ENCODE results near the gene TBC1D14. TPM values are rescaled to one million over a fixed set of nuclear protein-coding genes. Genes with fewer than 3 reads are reported as not detected.

Gene TBC1D14
- total RNA-seq, 4 donors from 2014 or later, result 54.7 to 101 (median 73.3) TPM

DNA sequence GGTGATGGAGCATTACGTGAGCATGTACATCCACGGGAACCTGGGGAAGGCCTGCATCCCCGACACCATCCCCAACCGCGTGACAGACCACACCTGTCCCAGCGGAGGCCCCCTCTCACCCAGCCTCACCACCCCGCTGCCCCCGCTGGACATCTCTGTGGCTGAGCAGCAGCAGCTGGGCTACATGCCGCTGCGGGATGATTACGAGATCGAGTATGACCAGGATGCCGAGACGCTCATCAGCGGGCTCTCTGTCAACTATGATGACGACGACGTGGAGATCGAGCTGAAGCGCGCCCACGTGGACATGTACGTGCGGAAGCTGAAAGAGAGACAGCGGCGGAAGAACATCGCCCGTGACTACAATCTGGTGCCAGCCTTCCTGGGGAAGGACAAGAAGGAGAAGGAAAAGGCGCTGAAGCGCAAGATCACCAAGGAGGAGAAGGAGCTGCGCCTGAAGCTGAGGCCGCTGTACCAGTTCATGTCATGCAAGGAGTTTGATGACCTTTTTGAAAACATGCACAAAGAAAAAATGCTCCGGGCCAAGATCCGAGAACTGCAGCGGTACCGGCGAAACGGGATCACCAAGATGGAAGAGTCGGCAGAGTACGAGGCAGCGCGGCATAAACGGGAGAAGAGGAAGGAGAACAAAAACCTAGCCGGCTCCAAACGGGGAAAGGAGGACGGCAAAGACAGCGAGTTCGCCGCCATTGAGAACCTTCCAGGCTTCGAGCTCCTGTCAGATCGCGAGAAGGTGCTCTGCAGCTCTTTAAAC is 144.7 kb downstream of the TBC1D14 start:
- TF ChIP-seq, protein P1, sequence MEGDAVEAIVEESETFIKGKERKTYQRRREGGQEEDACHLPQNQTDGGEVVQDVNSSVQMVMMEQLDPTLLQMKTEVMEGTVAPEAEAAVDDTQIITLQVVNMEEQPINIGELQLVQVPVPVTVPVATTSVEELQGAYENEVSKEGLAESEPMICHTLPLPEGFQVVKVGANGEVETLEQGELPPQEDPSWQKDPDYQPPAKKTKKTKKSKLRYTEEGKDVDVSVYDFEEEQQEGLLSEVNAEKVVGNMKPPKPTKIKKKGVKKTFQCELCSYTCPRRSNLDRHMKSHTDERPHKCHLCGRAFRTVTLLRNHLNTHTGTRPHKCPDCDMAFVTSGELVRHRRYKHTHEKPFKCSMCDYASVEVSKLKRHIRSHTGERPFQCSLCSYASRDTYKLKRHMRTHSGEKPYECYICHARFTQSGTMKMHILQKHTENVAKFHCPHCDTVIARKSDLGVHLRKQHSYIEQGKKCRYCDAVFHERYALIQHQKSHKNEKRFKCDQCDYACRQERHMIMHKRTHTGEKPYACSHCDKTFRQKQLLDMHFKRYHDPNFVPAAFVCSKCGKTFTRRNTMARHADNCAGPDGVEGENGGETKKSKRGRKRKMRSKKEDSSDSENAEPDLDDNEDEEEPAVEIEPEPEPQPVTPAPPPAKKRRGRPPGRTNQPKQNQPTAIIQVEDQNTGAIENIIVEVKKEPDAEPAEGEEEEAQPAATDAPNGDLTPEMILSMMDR (IDR thresholded peaks at IDR 0.05), result no peak
- TF ChIP-seq POLR2A (IDR thresholded peaks at IDR 0.05), result no peak
- 96 to 97% methylated on average over 52 of the region's 52 CpGs for WGBS, 2 donors
- H3K4me3 ChIP-seq (ENCODE audit: low read depth, poor library complexity, severe bottlenecking), result no peak overlapping the region
- DNase-seq (ENCODE audit: low spot score in 2 of 2), result no peak
- intact Hi-C loops (cut with DNase I; ENCODE audit: low total_unique reads), result no loop called here

DNA sequence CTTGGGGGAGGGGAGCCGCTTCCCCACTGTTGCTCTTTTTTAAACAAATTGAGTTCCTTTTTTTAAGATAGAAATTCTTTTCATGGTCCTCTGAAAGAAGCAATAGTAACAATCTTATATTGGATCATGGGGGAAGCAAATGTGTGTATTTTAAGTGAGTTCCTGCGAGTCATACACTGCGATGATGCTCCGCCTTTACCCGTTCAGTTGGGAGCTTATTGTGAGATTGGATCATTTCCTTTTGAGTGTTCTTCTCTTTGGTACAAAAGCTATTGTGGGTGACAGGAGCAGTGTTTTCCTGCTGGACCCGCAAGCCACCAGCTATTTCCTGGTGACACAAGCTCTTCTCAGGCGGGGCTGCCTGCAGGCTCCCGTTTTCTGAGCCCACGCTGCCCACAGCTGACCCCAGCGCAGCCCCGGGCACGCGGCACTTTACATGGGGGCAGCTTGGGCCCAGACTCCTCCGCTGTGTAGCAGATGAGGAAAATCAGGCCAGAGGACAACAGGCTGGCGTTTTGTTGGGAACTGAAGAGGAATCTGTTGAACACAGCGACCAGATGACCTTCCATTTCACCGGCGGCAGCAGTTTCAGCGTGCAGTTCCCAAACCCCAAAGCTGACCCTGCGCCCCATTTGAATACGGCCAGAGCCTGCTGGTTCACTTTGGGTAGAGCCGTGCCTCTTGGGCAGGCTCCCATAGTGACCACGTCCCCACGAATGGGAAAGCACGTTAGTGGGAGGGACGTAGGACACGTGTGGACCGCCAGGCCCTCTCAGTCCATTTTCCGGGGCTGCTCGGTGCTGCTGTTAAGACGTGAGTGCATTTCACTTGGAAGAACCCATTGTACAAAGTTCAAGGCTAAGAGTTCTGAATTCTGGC is 145.7 kb downstream of the TBC1D14 start:
- whole genome bisulfite sequencing, 2 donors, result 91 to 93% methylated on average over 31 of the region's 31 CpGs
- no peak overlapping the region for H3K4me3 ChIP-seq (ENCODE audit: low read depth, poor library complexity, severe bottlenecking)
- no peak for TF ChIP-seq POLR2A (IDR thresholded peaks at IDR 0.05)
- TF ChIP-seq, protein P1 (IDR thresholded peaks at IDR 0.05), result no peak
- intact Hi-C loops (cut with DNase I; ENCODE audit: low total_unique reads), result no loop called here
- no peak for DNase-seq (ENCODE audit: low spot score in 2 of 2)

GRCh38 chr4:7055990-7056325 is 146.3 kb downstream of the TBC1D14 start:
- 86 to 90% methylated on average over 10 of the region's 10 CpGs for WGBS, 2 donors
- DNase-seq (ENCODE audit: low spot score in 2 of 2), result no peak
- H3K4me3 ChIP-seq (ENCODE audit: low read depth, poor library complexity, severe bottlenecking), result no peak overlapping the region
- intact Hi-C loops (cut with DNase I; ENCODE audit: low total_unique reads), result no loop called here
- TF ChIP-seq, protein P1 (IDR thresholded peaks at IDR 0.05), result no peak
- no peak for TF ChIP-seq POLR2A (IDR thresholded peaks at IDR 0.05)

DNA sequence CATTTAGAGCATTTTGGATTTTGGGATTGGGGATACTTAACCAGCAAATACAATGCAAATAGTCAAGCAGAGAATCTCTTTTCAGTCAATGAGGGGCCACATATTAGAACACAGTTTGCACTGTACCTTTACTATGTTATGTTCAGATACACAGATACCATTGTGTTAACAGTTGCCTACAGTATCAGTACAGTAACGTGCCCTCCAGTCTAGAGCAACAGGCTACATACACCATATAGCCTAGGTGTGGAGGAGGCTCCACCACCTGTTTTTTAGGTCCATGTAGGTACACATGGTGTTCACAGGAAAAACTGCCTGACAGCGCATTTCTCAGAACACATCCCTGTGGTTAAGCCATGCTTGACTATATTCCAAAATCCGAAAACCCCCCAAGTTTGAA is 149.2 kb downstream of the TBC1D14 start:
- TF ChIP-seq, protein P1 (IDR thresholded peaks at IDR 0.05), result no peak
- TF ChIP-seq POLR2A (IDR thresholded peaks at IDR 0.05), result no peak

DNA sequence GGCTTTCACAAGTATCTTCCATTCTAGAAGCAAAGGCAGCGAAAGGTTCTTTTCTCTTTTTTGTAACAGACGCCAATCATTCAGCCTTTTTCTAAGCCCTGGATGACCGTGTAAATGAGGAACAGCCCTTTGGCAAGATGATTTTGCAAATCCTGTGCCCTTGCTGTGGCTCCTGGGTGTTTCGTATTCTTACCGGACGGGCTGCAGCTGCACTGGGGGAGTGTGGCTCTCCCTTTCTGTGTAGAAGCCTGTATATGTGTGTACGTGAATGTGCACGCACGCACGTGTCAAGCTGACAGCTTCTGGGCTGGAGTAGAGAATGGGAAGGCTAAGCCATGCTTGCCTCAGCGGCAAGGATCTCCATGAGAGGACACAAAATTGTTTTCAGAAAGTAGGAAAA is 150.0 kb downstream of the TBC1D14 start:
- no peak for DNase-seq (ENCODE audit: low spot score in 2 of 2)
- 77 to 80% methylated on average over 11 of the region's 11 CpGs for WGBS, 2 donors
- intact Hi-C loops (cut with DNase I; ENCODE audit: low total_unique reads), result no loop called here
- TF ChIP-seq, protein P1 (IDR thresholded peaks at IDR 0.05), result no peak
- TF ChIP-seq POLR2A (IDR thresholded peaks at IDR 0.05), result no peak
- no peak overlapping the region for H3K4me3 ChIP-seq (ENCODE audit: low read depth, poor library complexity, severe bottlenecking)

More for the DNA sequence above, 149.2 kb downstream of the TBC1D14 start:
- no peak for DNase-seq (ENCODE audit: low spot score in 2 of 2)
- intact Hi-C loops (cut with DNase I; ENCODE audit: low total_unique reads), result no loop called here
- WGBS, 2 donors, result 84 to 95% methylated on average over 3 of the region's 3 CpGs
- no peak overlapping the region for H3K4me3 ChIP-seq (ENCODE audit: low read depth, poor library complexity, severe bottlenecking)

Measured in lower leg skin (tissue), 4 donors.